Omental fat pad (tissue), 4 donors: Measurements from ENCODE around the gene CALHM1. TPM values are rescaled to one million over a fixed set of nuclear protein-coding genes. Genes with fewer than 3 reads are reported as not detected.
"Not testable (repeated sequence)": the region's sequence is repeated elsewhere in the genome, so short reads cannot be mapped to it uniquely, and the experiment has no call there.

Source experiments
- ATAC-seq: fragments of 150-250 bp; one replicate; pipeline ENCODE4 v1.9.1; 2016; ENCODE audit warnings: mild to moderate bottlenecking, moderate library complexity; ENCODE audit not compliant: low FRiP score
- DNase-seq: peaks from one replicate; pipeline ENCODE4 v3.0.0-alpha.2; 2019; ENCODE audit warnings: low spot score
- total RNA-seq, 4 donors: library from RNA; depleted of rRNA; stranded (reverse); fragments of >200 nt; gene quantifications; one replicate each; pipeline ENCODE4 v1.1.0, GENCODE V29; 2016
- TF ChIP-seq, protein P1 (sequence below), 3 donors: fragments of 450-650 bp; IDR thresholded peaks; one replicate each; pipeline ENCODE4 v1.5.1; 2016 to 2017; ENCODE audit warnings: antibody characterized with exemption in 3 of 3, mild to moderate bottlenecking in 3 of 3, moderate library complexity in 2 of 3

CALHM1 gene, protein sequence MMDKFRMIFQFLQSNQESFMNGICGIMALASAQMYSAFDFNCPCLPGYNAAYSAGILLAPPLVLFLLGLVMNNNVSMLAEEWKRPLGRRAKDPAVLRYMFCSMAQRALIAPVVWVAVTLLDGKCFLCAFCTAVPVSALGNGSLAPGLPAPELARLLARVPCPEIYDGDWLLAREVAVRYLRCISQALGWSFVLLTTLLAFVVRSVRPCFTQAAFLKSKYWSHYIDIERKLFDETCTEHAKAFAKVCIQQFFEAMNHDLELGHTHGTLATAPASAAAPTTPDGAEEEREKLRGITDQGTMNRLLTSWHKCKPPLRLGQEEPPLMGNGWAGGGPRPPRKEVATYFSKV
- total RNA-seq, result not detected

DNA sequence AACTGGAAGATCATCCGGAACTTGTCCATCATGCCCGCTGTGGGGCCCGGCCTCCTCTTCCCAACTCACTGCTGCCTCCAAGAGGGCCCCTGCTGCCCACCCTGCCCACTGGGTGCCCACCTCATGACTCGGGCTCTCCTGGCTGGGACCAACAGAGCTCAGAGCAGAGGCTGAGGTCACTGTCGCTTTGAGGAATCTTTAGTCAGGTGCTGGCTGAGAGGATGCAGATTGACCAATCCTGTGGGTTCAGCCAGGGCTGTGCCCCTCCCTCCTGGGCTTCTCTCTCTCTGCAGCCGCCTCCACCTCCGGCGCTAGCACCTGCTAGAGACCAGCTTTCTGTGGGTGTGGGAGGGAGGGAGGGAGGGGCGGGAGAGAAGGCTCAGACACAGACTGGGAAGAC is at the start of gene CALHM1:
Gene CALHM1 (minus strand): TSS at position 181 of the 400 bp plus-strand sequence. CDS start 149 bp downstream, at position 32.
- TF ChIP-seq, protein P1, sequence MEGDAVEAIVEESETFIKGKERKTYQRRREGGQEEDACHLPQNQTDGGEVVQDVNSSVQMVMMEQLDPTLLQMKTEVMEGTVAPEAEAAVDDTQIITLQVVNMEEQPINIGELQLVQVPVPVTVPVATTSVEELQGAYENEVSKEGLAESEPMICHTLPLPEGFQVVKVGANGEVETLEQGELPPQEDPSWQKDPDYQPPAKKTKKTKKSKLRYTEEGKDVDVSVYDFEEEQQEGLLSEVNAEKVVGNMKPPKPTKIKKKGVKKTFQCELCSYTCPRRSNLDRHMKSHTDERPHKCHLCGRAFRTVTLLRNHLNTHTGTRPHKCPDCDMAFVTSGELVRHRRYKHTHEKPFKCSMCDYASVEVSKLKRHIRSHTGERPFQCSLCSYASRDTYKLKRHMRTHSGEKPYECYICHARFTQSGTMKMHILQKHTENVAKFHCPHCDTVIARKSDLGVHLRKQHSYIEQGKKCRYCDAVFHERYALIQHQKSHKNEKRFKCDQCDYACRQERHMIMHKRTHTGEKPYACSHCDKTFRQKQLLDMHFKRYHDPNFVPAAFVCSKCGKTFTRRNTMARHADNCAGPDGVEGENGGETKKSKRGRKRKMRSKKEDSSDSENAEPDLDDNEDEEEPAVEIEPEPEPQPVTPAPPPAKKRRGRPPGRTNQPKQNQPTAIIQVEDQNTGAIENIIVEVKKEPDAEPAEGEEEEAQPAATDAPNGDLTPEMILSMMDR (IDR thresholded peaks at IDR 0.05), result no peak
- ATAC-seq (no peak), DNase-seq (no peak)

DNA sequence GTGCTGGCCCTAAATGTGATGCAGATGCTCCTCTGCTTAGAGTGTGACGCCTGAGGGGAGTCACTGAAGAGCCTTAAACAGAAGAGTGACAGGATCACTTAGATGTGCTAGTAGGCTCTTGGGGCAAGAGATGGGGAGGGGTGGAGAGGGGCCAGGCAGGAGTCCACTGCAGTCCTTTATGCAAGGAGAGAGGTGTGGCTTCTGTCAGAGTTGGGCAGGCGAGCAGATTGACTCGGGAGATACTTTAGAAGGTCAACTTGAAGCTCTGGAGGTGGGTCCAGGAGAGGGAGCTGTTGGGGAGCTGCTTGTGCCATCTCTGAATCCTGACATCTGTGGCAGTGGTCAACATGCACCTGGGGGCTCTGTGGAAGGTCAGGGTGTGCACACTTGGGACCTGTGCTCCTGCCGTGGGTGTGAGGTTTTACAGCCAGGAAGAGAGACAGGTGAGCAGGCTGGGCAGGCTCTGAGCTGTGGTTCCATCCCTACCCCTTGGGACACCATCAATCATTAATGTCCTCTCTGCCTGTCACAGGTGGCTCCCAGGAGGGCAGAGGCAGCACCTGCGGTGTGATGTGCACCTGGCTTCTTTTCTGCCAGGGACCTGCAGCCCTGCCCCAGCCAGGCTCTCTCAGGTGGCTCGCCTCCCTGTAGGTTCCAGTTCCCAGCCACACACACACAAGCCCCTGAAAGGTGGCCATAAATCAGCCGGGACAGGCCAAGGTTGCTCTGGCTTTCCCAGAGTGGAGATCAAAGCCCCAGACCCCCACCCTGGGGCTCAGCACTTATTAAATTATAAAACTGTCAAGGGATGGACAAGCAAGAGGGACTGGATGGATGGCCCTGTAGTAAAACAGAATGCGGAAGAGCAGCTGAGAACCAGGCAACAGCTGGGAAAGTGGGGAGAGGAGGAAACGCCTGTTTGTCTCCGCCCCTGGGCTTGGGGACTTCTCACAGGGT is 48.8 kb upstream of the CALHM1 start:
- TF ChIP-seq, protein P1 (IDR thresholded peaks at IDR 0.05), result no peak
- ATAC-seq (no peak), DNase-seq (no peak)

DNA sequence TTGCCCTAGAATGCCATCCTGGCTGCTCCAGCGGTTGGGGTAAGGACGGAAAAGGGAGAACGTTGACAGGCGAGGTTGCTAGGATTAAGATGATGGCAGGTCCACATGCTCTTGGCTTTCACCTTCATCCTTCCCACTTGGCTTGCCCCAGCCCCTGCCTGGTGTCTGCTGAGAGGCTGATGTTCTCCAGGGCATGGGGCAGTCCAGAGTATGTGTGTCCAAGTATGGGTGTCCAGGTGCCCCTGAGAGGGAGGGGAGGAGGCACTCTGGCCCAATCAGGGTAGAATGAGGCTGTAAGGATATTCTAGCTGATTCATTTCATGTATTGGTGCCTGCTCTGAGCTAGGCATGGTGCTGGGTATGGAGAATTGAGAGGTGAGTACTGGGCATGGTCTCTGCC is 47.4 kb upstream of the CALHM1 start:
- no peak for DNase-seq
- TF ChIP-seq, protein P1 (IDR thresholded peaks at IDR 0.05), result no peak
- ATAC-seq, result no peak

DNA sequence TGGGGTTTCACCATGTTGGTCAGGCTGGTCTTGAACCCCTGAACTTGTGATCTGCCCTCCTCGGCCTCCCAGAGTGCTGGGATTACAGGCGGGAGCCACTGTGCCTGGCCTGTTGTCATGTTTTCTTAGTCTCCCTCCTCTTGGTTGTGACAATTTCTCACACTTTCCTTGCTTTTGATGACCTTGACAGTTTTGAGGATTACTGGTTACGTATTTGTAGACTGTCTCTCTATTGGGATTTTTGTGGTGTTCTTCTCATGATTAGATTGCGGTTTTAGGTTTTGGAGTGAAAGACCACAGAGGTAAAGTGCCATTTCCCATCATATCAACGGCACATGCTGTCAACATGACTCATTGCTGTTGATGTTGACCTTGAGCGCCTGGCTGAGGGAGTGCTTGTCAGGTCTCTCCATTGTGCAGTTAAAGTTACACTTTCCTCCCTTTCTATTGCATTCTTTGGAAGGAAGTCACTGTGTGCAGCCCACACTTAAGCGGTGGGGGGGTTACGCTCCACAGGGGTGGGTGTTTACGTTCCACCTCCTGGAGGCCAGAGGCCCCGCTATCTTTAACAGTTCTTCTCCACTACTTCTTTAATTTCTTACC is 45.6 kb upstream of the CALHM1 start:
- DNase-seq (no peak), ATAC-seq (peak; percentile 69)
- TF ChIP-seq, protein P1 (IDR thresholded peaks at IDR 0.05), result no peak

DNA sequence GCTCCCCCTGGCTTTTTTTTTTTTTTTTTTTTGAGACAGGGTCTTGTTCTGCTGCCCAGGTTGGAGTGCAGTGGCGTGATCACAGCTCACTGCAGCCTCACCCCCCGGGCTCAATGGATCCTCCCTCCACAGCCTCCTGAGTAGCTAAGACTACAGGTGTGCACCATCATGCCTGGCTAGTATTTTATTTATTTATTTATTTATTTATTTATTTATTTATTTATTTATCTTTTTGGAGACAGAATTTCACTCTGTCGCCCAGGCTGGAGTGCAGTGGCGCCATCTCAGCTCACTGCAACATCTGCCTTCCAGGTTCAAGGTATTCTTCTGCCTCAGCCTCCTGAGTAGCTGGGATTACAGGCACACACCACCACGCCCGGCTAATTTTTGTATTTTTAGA is 45.1 kb upstream of the CALHM1 start:
- not testable (repeated sequence) for ATAC-seq, DNase-seq

DNA sequence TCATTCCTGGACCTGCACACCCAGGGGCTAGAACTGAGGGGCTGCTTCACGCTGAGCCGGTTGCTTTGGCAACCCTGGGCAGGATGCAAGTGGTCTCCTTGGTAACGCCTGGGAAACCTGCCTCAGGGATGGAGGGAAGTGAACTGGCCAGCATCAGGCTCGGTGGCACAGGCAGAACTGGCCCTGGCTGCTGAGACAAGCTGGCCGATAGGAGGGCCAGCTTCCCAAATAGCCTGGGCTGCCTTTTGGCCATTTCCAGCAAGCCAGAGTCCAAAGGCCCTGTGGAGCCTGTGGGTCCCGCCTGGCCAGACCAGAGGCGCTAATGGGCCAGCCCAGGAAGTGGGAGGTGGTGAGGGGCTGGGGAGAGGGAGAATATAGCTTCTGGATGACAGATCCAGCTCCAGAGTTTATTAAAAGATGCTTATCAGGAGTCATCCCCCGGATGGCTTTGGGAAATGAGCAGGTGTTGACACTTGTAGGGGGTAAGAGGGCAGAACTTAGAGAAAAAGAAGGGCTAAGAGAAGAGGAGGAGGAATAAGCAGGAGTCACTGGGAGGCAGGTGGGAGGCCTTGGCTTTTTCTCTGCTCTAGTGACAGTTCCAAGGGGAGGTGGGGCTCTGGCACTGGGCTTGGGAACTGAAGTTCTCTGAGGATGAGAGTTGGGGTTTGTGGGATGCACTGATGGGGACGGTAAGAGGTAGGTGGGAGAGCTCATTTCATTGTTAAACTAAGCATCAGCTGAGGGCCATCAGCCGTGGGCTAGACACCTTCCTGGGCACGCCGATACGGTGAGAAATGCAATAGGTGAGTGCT is 44.4 kb upstream of the CALHM1 start:
- TF ChIP-seq, protein P1 (IDR thresholded peaks at IDR 0.05), result no peak
- ATAC-seq (no peak), DNase-seq (no peak)
